SK-N-SH (cell line): ENCODE results near the gene NUAK1.

ENCODE experiments used
- CHD2 ChIP-seq: fragments of 150-350 bp; IDR thresholded peaks from 2 replicates; pipeline ENCODE4 v1.6.1; 2018; ENCODE audit warnings: low read length; ENCODE audit not compliant: partially characterized antibody
- CTCF ChIP-seq: fragments of 200-600 bp; sonication (generic); IDR thresholded peaks from 2 replicates; pipeline ENCODE4 v1.6.1; 2017; ENCODE audit warnings: antibody characterized with exemption, mild to moderate bottlenecking, moderate library complexity
- EZH2phosphoT487 ChIP-seq: fragments of 200-600 bp; sonication (generic); IDR thresholded peaks from 2 replicates; pipeline ENCODE4 v1.6.1; 2017; ENCODE audit warnings: low read depth, mixed run types, mild to moderate bottlenecking, antibody characterized with exemption, moderate library complexity, borderline replicate concordance
- NFIC ChIP-seq: IDR thresholded peaks from 2 replicates; pipeline ENCODE4 v1.4.0; 2012; ENCODE audit warnings: borderline replicate concordance
- NRF1 ChIP-seq: IDR thresholded peaks from 2 replicates; pipeline ENCODE4 v1.6.1; 2012; ENCODE audit warnings: low read depth, mild to moderate bottlenecking, low read length
- RCOR1 ChIP-seq: fragments of 150-350 bp; IDR thresholded peaks from 2 replicates; pipeline ENCODE4 v1.6.1; 2017; ENCODE audit warnings: antibody characterized with exemption, low read length
- REST ChIP-seq: IDR thresholded peaks from 2 replicates; pipeline ENCODE4 v1.6.1; 2012; ENCODE audit warnings: mild to moderate bottlenecking, low read depth, low read length, moderate library complexity
- SIN3A ChIP-seq: IDR thresholded peaks from 2 replicates; pipeline ENCODE4 v1.6.1; 2012; ENCODE audit warnings: low read depth, mild to moderate bottlenecking, low read length, moderate library complexity, borderline replicate concordance
- TAF1 ChIP-seq: IDR thresholded peaks from 2 replicates; pipeline ENCODE4 v1.6.1; 2012; ENCODE audit warnings: low read depth, mild to moderate bottlenecking, low read length, moderate library complexity, borderline replicate concordance

- no peak for TF ChIP-seq CTCF
- no peak for TF ChIP-seq EZH2phosphoT487
- TF ChIP-seq CHD2, result no peak
- TF ChIP-seq NFIC, result no peak
- no peak for TF ChIP-seq SIN3A
- no peak for TF ChIP-seq RCOR1
- TF ChIP-seq TAF1, result no peak
- no peak for TF ChIP-seq REST
- TF ChIP-seq NRF1, result no peak
Measured at GRCh38 chr12:106074361-106074705, 64.4 kb downstream of the NUAK1 start.
